Stimulated activated CD8-positive, alpha-beta memory T cell treated with anti-CD3 and anti-CD28 coated beads, Interleukin-4, amount 100 ng/mL, for 48 hours (primary cell): ENCODE results near the gene STRN.
A peak's percentile ranks its signal among the peaks of the same experiment; 100 is the strongest.
"Not testable (repeated sequence)": the region's sequence is repeated elsewhere in the genome, so short reads cannot be mapped to it uniquely, and the experiment has no call there.

Source experiments
- DNase-seq: peaks from one replicate; pipeline ENCODE4 v3.0.0-alpha.2; 2020

The STRN gene, protein sequence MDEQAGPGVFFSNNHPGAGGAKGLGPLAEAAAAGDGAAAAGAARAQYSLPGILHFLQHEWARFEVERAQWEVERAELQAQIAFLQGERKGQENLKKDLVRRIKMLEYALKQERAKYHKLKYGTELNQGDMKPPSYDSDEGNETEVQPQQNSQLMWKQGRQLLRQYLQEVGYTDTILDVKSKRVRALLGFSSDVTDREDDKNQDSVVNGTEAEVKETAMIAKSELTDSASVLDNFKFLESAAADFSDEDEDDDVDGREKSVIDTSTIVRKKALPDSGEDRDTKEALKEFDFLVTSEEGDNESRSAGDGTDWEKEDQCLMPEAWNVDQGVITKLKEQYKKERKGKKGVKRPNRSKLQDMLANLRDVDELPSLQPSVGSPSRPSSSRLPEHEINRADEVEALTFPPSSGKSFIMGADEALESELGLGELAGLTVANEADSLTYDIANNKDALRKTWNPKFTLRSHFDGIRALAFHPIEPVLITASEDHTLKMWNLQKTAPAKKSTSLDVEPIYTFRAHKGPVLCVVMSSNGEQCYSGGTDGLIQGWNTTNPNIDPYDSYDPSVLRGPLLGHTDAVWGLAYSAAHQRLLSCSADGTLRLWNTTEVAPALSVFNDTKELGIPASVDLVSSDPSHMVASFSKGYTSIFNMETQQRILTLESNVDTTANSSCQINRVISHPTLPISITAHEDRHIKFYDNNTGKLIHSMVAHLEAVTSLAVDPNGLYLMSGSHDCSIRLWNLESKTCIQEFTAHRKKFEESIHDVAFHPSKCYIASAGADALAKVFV

GRCh38 chr2:36966370-36967235 lies at the start of gene STRN:
Gene STRN (minus strand): TSS chr2:36966536. CDS start chr2:36966463, 73 bp downstream.
- peak; percentile 96 for DNase-seq

GRCh38 chr2:37013315-37013641 lies 46.9 kb upstream of the STRN start:
- DNase-seq = no peak

- DNase-seq = no peak
Measured at GRCh38 chr2:37011130-37011529, 44.8 kb upstream of the STRN start.

DNA sequence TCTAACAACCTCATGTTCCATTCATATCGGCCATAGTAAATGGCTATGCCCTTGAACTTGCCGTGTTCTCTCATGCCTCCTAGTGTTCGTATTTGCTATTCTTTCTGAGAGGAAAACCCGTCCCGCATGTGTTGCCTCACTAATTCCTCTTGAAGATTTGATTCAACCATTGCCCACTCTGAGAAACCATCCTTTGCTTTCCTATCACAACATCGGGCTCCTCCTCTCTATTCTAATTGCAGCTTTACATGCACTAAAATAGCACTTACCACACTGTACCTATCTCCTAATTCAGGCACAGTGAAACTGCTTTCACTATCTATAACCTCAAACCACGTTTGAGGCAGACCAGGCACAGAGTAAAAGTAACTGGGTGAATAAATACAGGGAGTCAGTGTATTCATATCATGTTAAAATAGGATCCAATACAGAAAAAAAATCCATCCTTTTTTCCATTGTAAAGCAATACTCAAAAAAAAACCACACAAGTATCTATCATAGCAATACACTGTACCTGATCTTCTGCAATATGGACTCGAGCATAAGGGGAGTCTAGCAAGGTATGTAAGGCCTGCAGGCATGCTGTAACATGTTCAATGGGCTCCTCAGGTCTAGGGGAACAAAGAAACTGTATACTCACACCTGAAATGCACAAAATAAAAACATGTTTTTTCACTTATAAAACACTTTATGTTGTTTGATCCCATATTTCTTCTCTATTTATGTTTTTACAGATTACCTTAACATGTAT lies 39.0 kb upstream of the STRN start:
- DNase-seq = no peak

- no peak for DNase-seq
Measured at GRCh38 chr2:37000988-37001556, 34.7 kb upstream of the STRN start.

DNA sequence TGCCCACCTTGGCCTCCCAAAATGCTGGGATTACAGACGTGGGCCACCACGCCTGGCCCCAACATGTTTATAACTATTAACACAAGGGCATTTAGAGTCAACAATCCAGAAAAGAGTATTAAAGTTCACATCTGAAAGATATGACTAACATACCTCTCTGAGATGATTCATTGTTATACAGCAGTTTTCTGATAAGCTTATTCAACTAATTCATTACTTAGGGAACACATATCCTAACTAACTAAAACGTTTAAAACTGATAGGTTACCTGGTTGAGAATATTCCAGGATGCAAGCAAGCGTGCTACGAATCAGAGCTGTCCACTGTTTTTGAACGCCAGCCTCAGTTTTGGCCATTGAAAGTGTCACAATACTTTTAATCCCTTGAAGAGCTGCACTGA lies 34.0 kb upstream of the STRN start:
- no peak for DNase-seq

DNA sequence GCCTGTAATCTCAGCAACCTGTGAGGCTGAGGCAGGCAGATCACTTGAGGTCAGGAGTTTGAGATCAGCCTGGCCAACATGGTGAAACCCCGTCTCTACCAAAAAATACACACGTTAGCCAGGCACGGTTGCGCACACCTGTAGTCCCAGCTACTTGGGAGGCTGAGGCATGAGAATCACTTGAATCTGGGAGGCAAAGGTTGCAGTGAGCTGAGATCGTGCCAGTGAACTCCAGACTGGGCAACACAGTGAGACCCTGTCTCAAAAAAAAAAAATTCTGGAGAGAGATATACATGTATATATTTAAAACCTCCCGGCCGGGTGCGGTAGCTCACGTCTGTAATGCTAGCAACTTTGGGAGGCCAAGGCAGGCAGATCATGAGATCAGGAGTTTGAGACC lies 33.1 kb upstream of the STRN start:
- not testable (repeated sequence) for DNase-seq

DNA sequence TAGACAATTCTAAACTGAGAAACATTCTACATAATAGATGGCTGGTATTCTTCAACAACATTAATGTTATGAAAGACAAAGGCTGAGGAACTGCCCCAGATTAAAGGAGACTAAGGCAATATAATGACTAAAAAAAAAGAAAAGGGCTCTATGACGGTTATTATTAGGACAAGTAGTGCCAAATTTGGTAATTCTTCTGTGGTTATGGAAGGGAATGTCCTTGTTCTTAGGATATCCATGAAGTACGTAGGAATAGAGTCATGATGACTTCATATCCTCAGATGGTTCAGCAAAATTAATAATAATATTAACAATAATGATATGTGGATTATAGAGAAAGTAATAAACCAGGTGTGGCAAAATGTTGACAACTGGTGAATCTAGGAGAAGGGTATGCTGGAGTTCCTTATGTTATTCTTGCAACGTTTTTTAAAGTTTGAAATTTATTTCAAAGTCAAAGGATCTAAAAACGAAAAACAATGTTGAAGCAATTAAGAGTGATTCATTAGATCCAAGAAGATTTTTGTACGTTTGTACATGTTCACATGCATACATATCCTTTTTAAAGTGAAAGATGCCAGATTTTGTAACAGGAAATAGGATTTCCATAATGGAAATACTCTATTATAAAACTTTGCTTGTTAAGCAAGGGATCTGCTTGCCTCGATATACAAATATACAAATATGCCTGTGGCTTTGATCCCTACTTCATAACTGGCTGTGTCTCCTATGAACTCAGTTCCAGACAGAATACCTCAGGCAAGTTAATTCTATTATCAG lies 27.7 kb upstream of the STRN start:
- DNase-seq = no peak

- DNase-seq = no peak
Measured at GRCh38 chr2:36988008-36988407, 21.7 kb upstream of the STRN start.

- no peak for DNase-seq
Measured at GRCh38 chr2:36982467-36982866, 16.1 kb upstream of the STRN start.

DNA sequence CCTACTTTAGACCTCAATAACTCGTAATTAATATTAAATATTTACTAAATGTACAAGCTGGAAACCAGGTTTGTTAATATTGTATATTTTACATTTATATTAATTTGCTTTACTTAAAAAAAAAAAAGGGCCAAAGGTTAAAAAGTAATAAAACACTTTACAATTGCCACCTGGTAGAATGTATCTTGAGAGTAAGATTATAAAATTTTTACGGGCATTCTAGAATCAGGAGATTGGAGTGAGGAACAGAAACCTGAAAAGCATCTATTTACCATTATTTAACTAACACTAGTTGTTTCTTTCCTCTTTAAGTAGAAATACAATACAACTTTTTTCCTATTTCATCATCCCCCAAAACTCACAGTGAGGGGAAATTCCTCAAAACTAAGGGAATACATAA lies 15.6 kb upstream of the STRN start:
- DNase-seq = no peak

DNA sequence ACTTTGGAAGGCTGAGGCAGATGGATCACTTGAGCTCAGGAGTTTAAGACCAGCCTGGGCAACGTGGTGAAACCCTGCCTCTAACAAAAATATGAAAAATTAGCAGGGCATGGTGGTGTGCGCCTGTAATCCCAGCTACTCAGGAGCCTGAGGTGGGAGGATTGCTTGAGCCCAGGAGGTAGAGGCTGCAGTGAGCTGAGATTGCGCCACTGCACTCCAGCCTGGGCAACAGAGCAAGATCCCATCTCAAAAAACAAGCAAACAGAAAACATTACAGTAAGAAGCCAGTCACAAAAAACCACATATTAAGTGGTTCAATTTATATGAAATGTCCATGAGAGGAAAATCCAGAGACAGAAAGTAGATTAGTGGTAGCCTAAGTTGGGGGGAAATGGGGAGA lies 12.7 kb upstream of the STRN start:
- DNase-seq = not testable (repeated sequence)

GRCh38 chr2:36976065-36976464 lies 9.7 kb upstream of the STRN start:
- no peak for DNase-seq

DNA sequence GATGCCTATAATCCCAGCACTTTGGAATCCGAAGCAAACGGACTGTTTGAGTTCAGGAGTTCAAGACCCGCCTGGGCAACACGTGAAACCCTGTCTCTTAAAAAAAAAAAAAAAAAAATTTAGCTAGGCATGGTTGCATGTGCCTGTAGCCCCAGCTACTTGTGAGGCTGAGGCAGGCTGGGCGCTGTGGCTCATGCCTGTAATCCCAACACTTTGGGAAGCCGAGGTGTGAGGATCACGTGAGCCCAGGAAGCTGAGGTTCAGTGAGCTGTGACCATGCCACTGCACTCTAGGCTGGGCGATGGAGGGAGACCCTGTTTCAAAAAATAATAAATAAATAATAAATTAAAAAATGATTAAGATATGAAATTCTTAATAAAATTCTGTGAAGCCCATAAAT lies 9.0 kb upstream of the STRN start:
- DNase-seq = no peak

GRCh38 chr2:36973320-36973719 lies 7.0 kb upstream of the STRN start:
- no peak for DNase-seq

DNA sequence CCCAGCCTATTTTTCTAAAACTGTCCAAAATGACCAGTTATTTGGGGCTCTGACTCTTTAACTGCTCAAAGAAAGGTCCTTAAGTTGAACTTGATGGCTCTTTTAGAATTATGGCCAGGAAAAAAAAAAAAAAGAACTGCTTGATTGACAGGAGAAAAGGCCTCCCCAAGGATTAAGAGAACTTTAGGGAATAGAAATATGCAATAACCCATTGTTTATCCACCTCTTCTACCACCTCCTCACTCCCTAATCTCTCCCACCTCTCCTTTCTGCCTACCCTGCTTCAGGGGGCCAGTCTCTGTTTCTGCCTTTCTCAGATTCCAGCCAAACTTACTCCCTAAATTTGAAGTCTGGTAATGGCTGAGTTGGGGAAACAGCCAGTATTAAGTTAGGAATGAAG lies 5.7 kb upstream of the STRN start:
- no peak for DNase-seq

DNA sequence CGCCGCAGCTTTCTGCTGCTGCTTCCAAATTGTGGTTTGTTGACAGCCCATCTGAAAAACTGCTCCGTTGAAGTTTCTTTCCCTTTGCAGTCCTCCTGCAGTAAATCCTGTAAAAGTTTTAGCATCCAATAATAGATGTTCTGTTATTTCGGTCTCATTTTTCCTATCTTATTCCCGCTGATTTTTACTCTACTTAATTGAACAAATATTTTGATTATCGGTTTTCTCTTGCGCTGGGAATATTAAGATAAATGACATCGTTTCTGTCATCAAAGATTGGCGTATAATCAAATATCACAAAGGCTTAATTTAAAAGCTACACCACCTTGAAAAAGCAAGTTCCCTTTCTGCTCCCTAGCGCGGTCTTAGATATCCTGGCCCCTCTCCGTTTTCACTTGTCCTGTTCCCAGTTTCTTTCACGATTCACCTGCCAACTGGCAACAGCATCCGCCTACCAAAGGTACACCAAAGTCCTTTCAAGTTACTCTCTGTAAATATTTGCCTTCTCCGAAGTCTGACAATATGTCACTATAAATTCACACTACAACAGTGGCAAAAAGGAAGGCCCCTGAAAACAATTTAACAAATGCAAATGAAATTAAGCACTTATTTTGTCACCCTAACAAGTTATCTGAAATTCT lies 1.0 kb upstream of the STRN start:
- DNase-seq = no peak

DNA sequence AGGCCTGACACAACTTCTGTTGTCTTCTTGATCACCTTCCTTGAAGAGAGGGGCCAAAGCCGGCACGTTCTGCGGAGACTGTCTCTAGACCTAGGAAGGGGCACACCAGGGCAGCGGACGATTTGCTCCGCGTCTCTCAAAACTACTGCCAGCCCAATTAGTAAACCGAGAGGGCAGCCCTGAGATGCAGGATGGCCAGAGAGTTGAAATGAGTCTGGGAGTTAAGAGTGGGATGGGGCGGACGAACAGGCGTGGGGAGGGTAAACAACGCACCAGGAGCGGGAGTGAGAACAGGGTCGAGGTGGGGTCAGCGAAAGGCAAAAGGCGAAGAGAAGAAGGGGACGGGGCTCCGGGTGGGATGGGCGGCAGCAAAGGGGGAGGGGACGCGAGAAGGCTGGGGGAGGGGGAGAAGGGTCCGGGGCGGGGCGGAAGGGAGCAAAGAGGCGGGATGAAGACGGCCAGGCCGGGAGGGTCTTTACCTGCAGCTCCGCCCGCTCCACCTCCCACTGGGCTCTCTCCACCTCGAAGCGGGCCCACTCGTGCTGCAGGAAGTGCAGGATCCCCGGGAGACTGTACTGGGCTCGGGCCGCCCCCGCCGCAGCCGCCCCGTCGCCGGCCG lies 476 bp downstream of the STRN start:
- DNase-seq = peak; percentile 56

GRCh38 chr2:36965206-36965605 lies 1.1 kb downstream of the STRN start:
- no peak for DNase-seq

DNA sequence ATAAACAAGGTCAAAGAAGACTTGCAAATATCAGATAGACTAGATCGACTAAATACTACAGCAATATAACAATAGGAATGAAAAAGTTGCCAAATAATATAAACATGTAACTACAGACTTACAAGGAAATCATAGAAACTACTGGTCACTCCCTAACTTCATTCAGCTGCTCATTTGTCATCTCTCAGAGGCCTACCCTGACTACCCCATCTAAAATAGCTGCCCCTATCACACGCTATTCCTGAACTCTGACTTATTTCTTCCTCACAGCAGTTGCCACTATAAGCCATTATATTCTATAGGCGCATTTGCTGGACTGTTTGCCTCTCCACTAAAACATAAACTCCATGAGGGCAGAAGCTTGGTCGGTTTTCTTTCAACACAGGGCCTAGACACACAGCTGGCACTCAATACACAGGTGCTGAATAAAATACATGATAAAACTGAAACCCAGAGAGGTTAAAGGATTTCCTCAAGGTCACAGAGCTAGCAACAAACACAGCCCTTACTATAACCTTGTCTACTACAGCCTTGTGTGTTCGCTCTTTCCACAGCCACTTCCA lies 1.8 kb downstream of the STRN start:
- DNase-seq = no peak
